ENCODE data around the gene LGALS4. TPM values are rescaled to one million over a fixed set of nuclear protein-coding genes. Genes with fewer than 3 reads are reported as not detected.
"Not testable (repeated sequence)": the region's sequence is repeated elsewhere in the genome, so short reads cannot be mapped to it uniquely, and the experiment has no call there.

LGALS4 gene
- total and polyA plus RNA-seq, 4 donors, result 0.51 to 544 (median 6.0) TPM

GRCh38 chr19:38799104-38799503 is 13.6 kb downstream of the LGALS4 start:
- no peak for ATAC-seq (ENCODE audit: low FRiP score)
- Histone ChIP-seq H3K27ac (ENCODE audit: low read depth in 1 of 2, low read length in 2 of 2) (no peak overlapping the region), H3K4me1 (ENCODE audit: control insufficient read depth in 1 of 2, insufficient read depth in 2 of 2, low read length in 2 of 2) (no peaks in the 10 kb centered on the region), H3K9me3 (ENCODE audit: control insufficient read depth, low read length) (no peaks in the 10 kb centered on the region), H3K4me3 (ENCODE audit: low read length in 2 of 2) (no peak overlapping the region), H3K27me3 (ENCODE audit: control insufficient read depth in 1 of 2, insufficient read depth in 2 of 2, low read length in 1 of 2) (no peaks in the 10 kb centered on the region), H3K36me3 (ENCODE audit: control insufficient read depth in 1 of 2, insufficient read depth in 2 of 2, low read length in 1 of 2) (no peaks in the 10 kb centered on the region)
- 91 to 93% methylated on average over 10 of the region's 10 CpGs for WGBS, 2 donors
- DNase-seq, result peak in 1 of 2 donors; percentile 51
- intact Hi-C loops (cut with DNase I), result no loop called here

- H3K4me1 ChIP-seq (ENCODE audit: control insufficient read depth in 1 of 2, insufficient read depth in 2 of 2, low read length in 2 of 2); H3K9me3 ChIP-seq (ENCODE audit: control insufficient read depth, low read length); H3K27me3 ChIP-seq (ENCODE audit: control insufficient read depth in 1 of 2, insufficient read depth in 2 of 2, low read length in 1 of 2); H3K27ac ChIP-seq (ENCODE audit: low read depth in 1 of 2, low read length in 2 of 2); H3K4me3 ChIP-seq (ENCODE audit: low read length in 2 of 2); intact Hi-C loops (cut with DNase I); H3K36me3 ChIP-seq (ENCODE audit: control insufficient read depth in 1 of 2, insufficient read depth in 2 of 2, low read length in 1 of 2); ATAC-seq (ENCODE audit: low FRiP score): not testable (repeated sequence)
- 89 to 93% methylated on average over 14 to 33 of the region's 33 CpGs for WGBS, 2 donors
- peak in 1 of 2 donors; percentile 28 for DNase-seq
Measured at GRCh38 chr19:38797781-38798180, 15.0 kb downstream of the LGALS4 start.

- H3K4me1 ChIP-seq (ENCODE audit: control insufficient read depth in 1 of 2, insufficient read depth in 2 of 2, low read length in 2 of 2), result no peaks in the 10 kb centered on the region
- H3K36me3 ChIP-seq (ENCODE audit: control insufficient read depth in 1 of 2, insufficient read depth in 2 of 2, low read length in 1 of 2), result no peaks in the 10 kb centered on the region
- 63 to 69% methylated on average over 2 of the region's 2 CpGs for WGBS, 2 donors
- intact Hi-C loops (cut with DNase I), result no loop called here
- no peak overlapping the region for H3K4me3 ChIP-seq (ENCODE audit: low read length in 2 of 2)
- no peak for DNase-seq
- no peak overlapping the region for H3K27ac ChIP-seq (ENCODE audit: low read depth in 1 of 2, low read length in 2 of 2)
- H3K27me3 ChIP-seq (ENCODE audit: control insufficient read depth in 1 of 2, insufficient read depth in 2 of 2, low read length in 1 of 2), result no peaks in the 10 kb centered on the region
- H3K9me3 ChIP-seq (ENCODE audit: control insufficient read depth, low read length), result no peaks in the 10 kb centered on the region
- no peak for ATAC-seq (ENCODE audit: low FRiP score)
Measured at GRCh38 chr19:38796154-38796553, 16.6 kb downstream of the LGALS4 start.

- 82 to 89% methylated on average over 4 of the region's 4 CpGs for WGBS, 2 donors
- peak in 1 of 2 donors; percentile 11 for DNase-seq
- Histone ChIP-seq H3K27ac (ENCODE audit: low read depth in 1 of 2, low read length in 2 of 2) (no peak overlapping the region), H3K4me1 (ENCODE audit: control insufficient read depth in 1 of 2, insufficient read depth in 2 of 2, low read length in 2 of 2) (no peaks in the 10 kb centered on the region), H3K4me3 (ENCODE audit: low read length in 2 of 2) (no peak overlapping the region), H3K27me3 (ENCODE audit: control insufficient read depth in 1 of 2, insufficient read depth in 2 of 2, low read length in 1 of 2) (no peaks in the 10 kb centered on the region), H3K9me3 (ENCODE audit: control insufficient read depth, low read length) (no peaks in the 10 kb centered on the region), H3K36me3 (ENCODE audit: control insufficient read depth in 1 of 2, insufficient read depth in 2 of 2, low read length in 1 of 2) (no peaks in the 10 kb centered on the region)
- intact Hi-C loops (cut with DNase I), result no loop called here
- ATAC-seq (ENCODE audit: low FRiP score), result no peak
Measured at GRCh38 chr19:38795549-38795948, 17.2 kb downstream of the LGALS4 start.

GRCh38 chr19:38793671-38794070 is 19.1 kb downstream of the LGALS4 start:
- 92 to 94% methylated on average over 5 of the region's 5 CpGs for WGBS, 2 donors

GRCh38 chr19:38793177-38793576 is 19.6 kb downstream of the LGALS4 start:
- WGBS, 2 donors, result 69 to 80% methylated on average over 8 of the region's 8 CpGs
- intact Hi-C loops (cut with DNase I), result loop anchor here in 1 of 2 donors (2.0 kb wide), 1 partner anchor 18 kb away; no protein-coding TSS in a partner anchor
- no peaks in the 10 kb centered on the region for H3K4me1 ChIP-seq (ENCODE audit: control insufficient read depth in 1 of 2, insufficient read depth in 2 of 2, low read length in 2 of 2)
- DNase-seq, result no peak
- H3K27ac ChIP-seq (ENCODE audit: low read depth in 1 of 2, low read length in 2 of 2), result no peak overlapping the region
- ATAC-seq (ENCODE audit: low FRiP score), result no peak
- H3K9me3 ChIP-seq (ENCODE audit: control insufficient read depth, low read length), result no peaks in the 10 kb centered on the region
- no peaks in the 10 kb centered on the region for H3K36me3 ChIP-seq (ENCODE audit: control insufficient read depth in 1 of 2, insufficient read depth in 2 of 2, low read length in 1 of 2)
- H3K4me3 ChIP-seq (ENCODE audit: low read length in 2 of 2), result no peak overlapping the region
- no peaks in the 10 kb centered on the region for H3K27me3 ChIP-seq (ENCODE audit: control insufficient read depth in 1 of 2, insufficient read depth in 2 of 2, low read length in 1 of 2)

More at GRCh38 chr19:38793671-38794070, 19.1 kb downstream of the LGALS4 start:
- intact Hi-C loops (cut with DNase I), result loop anchor here in 1 of 2 donors (2.0 kb wide), 1 partner anchor 19 kb away; no protein-coding TSS in a partner anchor
- H3K27me3 ChIP-seq (ENCODE audit: control insufficient read depth in 1 of 2, insufficient read depth in 2 of 2, low read length in 1 of 2), result no peaks in the 10 kb centered on the region
- H3K4me3 ChIP-seq (ENCODE audit: low read length in 2 of 2), result no peak overlapping the region
- no peaks in the 10 kb centered on the region for H3K4me1 ChIP-seq (ENCODE audit: control insufficient read depth in 1 of 2, insufficient read depth in 2 of 2, low read length in 2 of 2)
- H3K9me3 ChIP-seq (ENCODE audit: control insufficient read depth, low read length), result no peaks in the 10 kb centered on the region
- no peaks in the 10 kb centered on the region for H3K36me3 ChIP-seq (ENCODE audit: control insufficient read depth in 1 of 2, insufficient read depth in 2 of 2, low read length in 1 of 2)
- DNase-seq (peak in 1 of 2 donors; percentile 42), ATAC-seq (ENCODE audit: low FRiP score) (no peak)
- H3K27ac ChIP-seq (ENCODE audit: low read depth in 1 of 2, low read length in 2 of 2), result no peak overlapping the region

- Histone ChIP-seq H3K27me3 (ENCODE audit: control insufficient read depth in 1 of 2, insufficient read depth in 2 of 2, low read length in 1 of 2) (no peaks in the 10 kb centered on the region), H3K4me1 (ENCODE audit: control insufficient read depth in 1 of 2, insufficient read depth in 2 of 2, low read length in 2 of 2) (no peaks in the 10 kb centered on the region), H3K36me3 (ENCODE audit: control insufficient read depth in 1 of 2, insufficient read depth in 2 of 2, low read length in 1 of 2) (no peaks in the 10 kb centered on the region), H3K9me3 (ENCODE audit: control insufficient read depth, low read length) (no peaks in the 10 kb centered on the region), H3K27ac (ENCODE audit: low read depth in 1 of 2, low read length in 2 of 2) (no peak overlapping the region), H3K4me3 (ENCODE audit: low read length in 2 of 2) (no peak overlapping the region)
- DNase-seq (peak; percentile 54 to 81), ATAC-seq (ENCODE audit: low FRiP score) (peak; percentile 42)
- 13 to 15% methylated on average over 54 to 65 of the region's 71 CpGs for WGBS, 2 donors
- intact Hi-C loops (cut with DNase I), result loop anchor here in 1 of 2 donors (2.0 kb wide), 1 partner anchor 18 kb away; no protein-coding TSS in a partner anchor
Measured at GRCh38 chr19:38792250-38793111, 20.3 kb downstream of the LGALS4 start.

- not testable (repeated sequence) for DNase-seq; H3K4me3 ChIP-seq (ENCODE audit: low read length in 2 of 2); H3K9me3 ChIP-seq (ENCODE audit: control insufficient read depth, low read length); H3K27me3 ChIP-seq (ENCODE audit: control insufficient read depth in 1 of 2, insufficient read depth in 2 of 2, low read length in 1 of 2); H3K4me1 ChIP-seq (ENCODE audit: control insufficient read depth in 1 of 2, insufficient read depth in 2 of 2, low read length in 2 of 2); H3K27ac ChIP-seq (ENCODE audit: low read depth in 1 of 2, low read length in 2 of 2); H3K36me3 ChIP-seq (ENCODE audit: control insufficient read depth in 1 of 2, insufficient read depth in 2 of 2, low read length in 1 of 2)
- WGBS, 2 donors, result no CpG with 5 or more reads among the region's 40 CpGs
- intact Hi-C loops (cut with DNase I), result loop anchor here in 1 of 2 donors (2.0 kb wide), 1 partner anchor 17 kb away; no protein-coding TSS in a partner anchor
- ATAC-seq (ENCODE audit: low FRiP score), result peak; percentile 91
Measured at GRCh38 chr19:38791451-38792064, 21.2 kb downstream of the LGALS4 start.

Measured in aorta (tissue), 5 donors.